WTC11 (cell line): ENCODE results near the gene LRP3. TPM values are rescaled to one million over a fixed set of nuclear protein-coding genes. Genes with fewer than 3 reads are reported as not detected.

Experiments used
- ATAC-seq: fragments of 200-7000 bp; cut with Tn5 transposase; 2 replicates; pipeline ENCODE4 v1.10.0; 2021; ENCODE audit warnings: mild to moderate bottlenecking, moderate library complexity
- CTCF ChIA-PET: fragments of 300-600 bp; sonication (Branson Sonifier 250); formaldehyde crosslinking; loops from one replicate; lab custom pipeline; 2021; ENCODE audit warnings: antibody characterized with exemption; lab: Charles Lee
- POLR2A ChIA-PET: fragments of 350-600 bp; sonication (Branson Sonifier 250); formaldehyde crosslinking; loops from one replicate; lab custom pipeline; 2021; ENCODE audit warnings: antibody characterized with exemption; lab: Charles Lee
- DNase-seq: peaks from one replicate; pipeline ENCODE4 v3.0.0; 2021; ENCODE audit warnings: low spot score
- H3K27ac Mint-ChIP-seq: 2 replicates; pipeline ENCODE4 v1.8.0; 2021; ENCODE audit warnings: mixed read lengths
- H3K27me3 Mint-ChIP-seq: 2 replicates; pipeline ENCODE4 v1.8.0; 2021; ENCODE audit warnings: low read depth, mild to moderate bottlenecking, moderate library complexity, mixed read lengths
- H3K36me3 Mint-ChIP-seq: 2 replicates; pipeline ENCODE4 v1.8.0; 2021; ENCODE audit warnings: mixed read lengths
- H3K4me1 Mint-ChIP-seq: 2 replicates; pipeline ENCODE4 v1.8.0; 2022; ENCODE audit warnings: mixed read lengths
- H3K4me3 Mint-ChIP-seq: 2 replicates; pipeline ENCODE4 v1.8.0; 2021; ENCODE audit warnings: mild to moderate bottlenecking, moderate library complexity, mixed read lengths
- H3K9me3 Mint-ChIP-seq: 2 replicates; pipeline ENCODE4 v1.8.0; 2021; ENCODE audit warnings: mixed read lengths
- ATF1 ChIP-seq: sonication (generic); formaldehyde crosslinking; IDR thresholded peaks from 2 replicates; pipeline ENCODE4 v1.8.1; 2023; ENCODE audit warnings: mild to moderate bottlenecking, moderate library complexity, missing genetic modification reagents
- ATF6 ChIP-seq: sonication (generic); formaldehyde crosslinking; IDR thresholded peaks from 2 replicates; pipeline ENCODE4 v1.8.1; 2023; ENCODE audit warnings: mild to moderate bottlenecking, missing genetic modification reagents
- CREB1 ChIP-seq: sonication (generic); formaldehyde crosslinking; IDR thresholded peaks from 2 replicates; pipeline ENCODE4 v1.8.0; 2023; ENCODE audit warnings: mild to moderate bottlenecking, missing genetic modification reagents
- E2F4 ChIP-seq: sonication (generic); formaldehyde crosslinking; IDR thresholded peaks from 2 replicates; pipeline ENCODE4 v1.8.1; 2022; ENCODE audit warnings: low read depth, mild to moderate bottlenecking, moderate library complexity, missing genetic modification reagents, borderline replicate concordance
- GABPB1 ChIP-seq: sonication (generic); formaldehyde crosslinking; IDR thresholded peaks from 2 replicates; pipeline ENCODE4 v1.8.1; 2023; ENCODE audit warnings: mild to moderate bottlenecking, missing genetic modification reagents
- HMGXB4 ChIP-seq: sonication (generic); formaldehyde crosslinking; IDR thresholded peaks from 2 replicates; pipeline ENCODE4 v1.8.1; 2023; ENCODE audit warnings: mild to moderate bottlenecking, moderate library complexity, missing genetic modification reagents
- JUN ChIP-seq: sonication (generic); formaldehyde crosslinking; IDR thresholded peaks from 2 replicates; pipeline ENCODE4 v1.8.0; 2023; ENCODE audit warnings: mild to moderate bottlenecking, missing genetic modification reagents
- MYBL2 ChIP-seq: sonication (generic); formaldehyde crosslinking; IDR thresholded peaks from 2 replicates; pipeline ENCODE4 v1.8.1; 2023; ENCODE audit warnings: mild to moderate bottlenecking, moderate library complexity, missing genetic modification reagents
- OVOL2 ChIP-seq: fragments of 250-450 bp; sonication (Bioruptor Pico); IDR thresholded peaks from 2 replicates; pipeline ENCODE4 v1.9.0; 2021; ENCODE audit warnings: mild to moderate bottlenecking, borderline replicate concordance
- RELA ChIP-seq: sonication (generic); formaldehyde crosslinking; IDR thresholded peaks from 2 replicates; pipeline ENCODE4 v1.8.1; 2022; ENCODE audit warnings: missing genetic modification reagents, mild to moderate bottlenecking, borderline replicate concordance
- RORB ChIP-seq: fragments of 250-450 bp; sonication (Bioruptor Pico); IDR thresholded peaks from 2 replicates; pipeline ENCODE4 v1.9.0; 2021; ENCODE audit warnings: mild to moderate bottlenecking
- total RNA-seq: library from RNA; stranded (reverse); gene quantifications from 3 replicates; pipeline ENCODE4 v1.2.3, GENCODE V29; 2021
- TF ChIP-seq, protein P1 (sequence below): fragments of 250-450 bp; sonication (Bioruptor Pico); IDR thresholded peaks from 2 replicates; pipeline ENCODE4 v1.9.0; 2021; ENCODE audit warnings: moderate library complexity, mild to moderate bottlenecking, inconsistent platforms, borderline replicate concordance
- TF ChIP-seq, protein P2 (sequence below): sonication (generic); formaldehyde crosslinking; IDR thresholded peaks from 2 replicates; pipeline ENCODE4 v1.8.1; 2023; ENCODE audit warnings: mild to moderate bottlenecking, missing genetic modification reagents
- TF ChIP-seq, protein P3 (sequence below): sonication (generic); formaldehyde crosslinking; IDR thresholded peaks from 2 replicates; pipeline ENCODE4 v1.8.0; 2023; ENCODE audit warnings: mild to moderate bottlenecking, missing genetic modification reagents
- TF ChIP-seq, protein P4 (sequence below): sonication (generic); formaldehyde crosslinking; IDR thresholded peaks from 2 replicates; pipeline ENCODE4 v1.8.1; 2022; ENCODE audit warnings: low read depth, missing genetic modification reagents, borderline replicate concordance
- TF ChIP-seq, protein P5 (sequence below): sonication (generic); formaldehyde crosslinking; IDR thresholded peaks from 2 replicates; pipeline ENCODE4 v1.8.0; 2022; ENCODE audit warnings: mild to moderate bottlenecking, missing genetic modification reagents

The LRP3 gene
- total RNA-seq, 1 experiment from 2014 or later: 47.0 TPM

DNA sequence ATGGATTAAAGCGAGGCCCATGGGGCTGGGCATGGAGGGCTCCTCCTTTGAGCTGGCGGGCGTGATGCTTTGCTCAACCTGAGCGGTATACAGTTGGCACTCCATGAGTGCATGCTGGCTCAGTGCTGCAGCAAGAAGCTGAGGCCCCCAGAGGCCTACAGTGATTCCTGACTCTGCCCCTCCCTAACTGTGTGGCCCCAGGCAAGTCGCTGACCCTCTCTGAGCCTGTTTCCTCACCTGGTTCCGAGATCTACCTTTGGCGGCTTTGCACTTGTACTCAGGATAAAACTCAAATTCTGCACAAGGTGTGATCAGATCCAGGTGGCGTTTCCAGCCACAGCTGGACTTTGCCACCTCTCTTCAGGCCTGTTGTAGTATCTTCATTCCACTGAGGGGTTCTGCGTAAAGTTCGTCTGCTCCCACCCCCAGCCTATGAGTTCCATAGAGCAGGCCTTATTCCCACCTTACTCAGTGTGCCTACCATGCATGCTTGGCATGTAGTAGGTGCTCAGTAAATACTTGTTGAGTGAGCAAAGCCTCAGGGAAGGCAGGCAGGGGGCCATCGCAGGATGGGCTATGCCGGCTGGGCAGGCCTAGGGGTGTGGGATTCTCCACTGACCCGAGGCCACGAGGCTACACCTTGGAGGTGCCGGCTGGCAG lies 7.9 kb downstream of the LRP3 start:
- POLR2A ChIA-PET: no interaction called here
- CTCF ChIA-PET: interaction anchor here (1.9 kb wide), 1 partner anchor 18 kb away, joined by 5 read pairs; no protein-coding TSS in a partner anchor
- ATAC-seq: no peak
- DNase-seq: no peak
- Mint-ChIP-seq H3K4me3 (no peak overlapping the region), H3K27me3 (no peaks in the 10 kb centered on the region; the same call in 1 of the 2 replicates), H3K27ac (no peak overlapping the region), H3K9me3 (0 out of 2 replicates have a peak, but pooled peaks cover 4% of the 10 kb centered on the region), H3K36me3 (peaks cover 15% of the 10 kb centered on the region), H3K4me1 (no peaks in the 10 kb centered on the region)
- TF ChIP-seq CREB1 (CRISPR knock-in tag): no peak
- no peak for TF ChIP-seq ATF6
- TF ChIP-seq RELA (CRISPR knock-in tag): no peak
- no peak for TF ChIP-seq RORB (CRISPR knock-in tag)
- TF ChIP-seq JUN: no peak

DNA sequence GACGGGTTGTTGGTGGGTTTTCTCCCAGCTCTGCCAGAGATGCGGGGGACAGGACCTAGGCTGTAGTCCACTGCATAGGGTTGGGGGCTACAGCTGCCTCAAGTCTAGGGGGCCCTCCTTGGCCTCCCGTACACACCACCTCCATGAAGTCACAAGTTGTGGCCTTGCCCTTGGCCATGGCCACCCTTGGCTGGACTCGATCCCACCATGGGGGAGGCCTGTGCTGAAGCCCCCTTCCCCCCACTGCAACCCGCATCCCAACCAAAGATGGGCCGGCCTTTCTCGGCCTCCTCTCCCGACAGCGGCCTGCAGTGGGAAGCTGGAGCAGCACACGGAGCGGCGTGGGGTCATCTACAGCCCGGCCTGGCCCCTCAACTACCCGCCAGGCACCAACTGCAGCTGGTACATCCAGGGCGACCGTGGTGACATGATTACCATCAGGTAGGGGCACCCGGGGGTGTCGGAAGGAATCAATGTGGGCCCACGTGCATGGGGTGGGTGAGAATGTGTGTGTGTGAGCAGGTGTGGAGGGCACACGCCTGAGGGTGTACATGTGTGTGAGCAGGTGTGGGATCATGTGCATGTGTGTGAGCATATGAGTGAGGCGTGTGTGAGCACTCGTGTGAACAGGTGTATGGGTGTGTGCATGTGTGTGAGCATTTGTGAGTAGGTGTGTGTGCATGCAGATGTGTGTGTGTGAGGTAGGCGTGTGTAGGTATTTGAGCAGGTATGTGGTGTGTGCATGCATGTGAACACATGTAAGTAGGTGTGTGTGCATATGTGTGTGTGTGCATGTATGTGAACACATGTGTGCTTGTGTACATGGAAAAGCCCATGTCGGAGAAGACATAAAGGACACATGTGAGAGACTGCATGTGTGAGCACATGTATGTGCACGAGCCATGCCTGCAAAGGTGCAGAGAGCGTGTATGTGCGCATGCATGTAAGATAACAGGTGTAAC lies 8.7 kb downstream of the LRP3 start:
- H3K4me1 Mint-ChIP-seq: no peaks in the 10 kb centered on the region
- DNase-seq (no peak), ATAC-seq (no peak)
- peaks cover 15% of the 10 kb centered on the region for H3K36me3 Mint-ChIP-seq
- 0 out of 2 replicates have a peak, but pooled peaks cover 4% of the 10 kb centered on the region for H3K9me3 Mint-ChIP-seq
- H3K4me3 Mint-ChIP-seq: no peak overlapping the region
- peak overlapping the region; percentile 22; the same call in 1 of the 2 replicates for H3K27ac Mint-ChIP-seq
- TF ChIP-seq OVOL2 (CRISPR knock-in tag): no peak
- no peak for TF ChIP-seq GABPB1 (CRISPR knock-in tag)
- TF ChIP-seq, protein P1, sequence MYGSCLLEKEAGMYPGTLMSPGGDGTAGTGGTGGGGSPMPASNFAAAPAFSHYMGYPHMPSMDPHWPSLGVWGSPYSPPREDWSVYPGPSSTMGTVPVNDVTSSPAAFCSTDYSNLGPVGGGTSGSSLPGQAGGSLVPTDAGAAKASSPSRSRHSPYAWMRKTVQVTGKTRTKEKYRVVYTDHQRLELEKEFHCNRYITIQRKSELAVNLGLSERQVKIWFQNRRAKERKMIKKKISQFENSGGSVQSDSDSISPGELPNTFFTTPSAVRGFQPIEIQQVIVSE: no peak
- TF ChIP-seq HMGXB4 (CRISPR knock-in tag): no peak
- TF ChIP-seq, protein P2, sequence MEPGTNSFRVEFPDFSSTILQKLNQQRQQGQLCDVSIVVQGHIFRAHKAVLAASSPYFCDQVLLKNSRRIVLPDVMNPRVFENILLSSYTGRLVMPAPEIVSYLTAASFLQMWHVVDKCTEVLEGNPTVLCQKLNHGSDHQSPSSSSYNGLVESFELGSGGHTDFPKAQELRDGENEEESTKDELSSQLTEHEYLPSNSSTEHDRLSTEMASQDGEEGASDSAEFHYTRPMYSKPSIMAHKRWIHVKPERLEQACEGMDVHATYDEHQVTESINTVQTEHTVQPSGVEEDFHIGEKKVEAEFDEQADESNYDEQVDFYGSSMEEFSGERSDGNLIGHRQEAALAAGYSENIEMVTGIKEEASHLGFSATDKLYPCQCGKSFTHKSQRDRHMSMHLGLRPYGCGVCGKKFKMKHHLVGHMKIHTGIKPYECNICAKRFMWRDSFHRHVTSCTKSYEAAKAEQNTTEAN (CRISPR knock-in tag): no peak
- no peak for TF ChIP-seq RORB (CRISPR knock-in tag)
- no peaks in the 10 kb centered on the region; the same call in 1 of the 2 replicates for H3K27me3 Mint-ChIP-seq
- POLR2A ChIA-PET: no interaction called here
- CTCF ChIA-PET: interaction anchor here (1.5 kb wide), 1 partner anchor 11 kb away, joined by 5 read pairs; no protein-coding TSS in a partner anchor

- no peaks in the 10 kb centered on the region for H3K4me1 Mint-ChIP-seq
- no peak overlapping the region for H3K4me3 Mint-ChIP-seq
- ATAC-seq (no peak), DNase-seq (no peak)
- peaks cover 15% of the 10 kb centered on the region for H3K36me3 Mint-ChIP-seq
- no peaks in the 10 kb centered on the region; the same call in 1 of the 2 replicates for H3K27me3 Mint-ChIP-seq
- ChIA-PET POLR2A (no interaction called here), CTCF (interaction anchor here (0.6 to 1.5 kb wide), 2 partner anchors 12 to 69 kb away, joined by 3 to 5 read pairs; no protein-coding TSS in a partner anchor)
- no peak overlapping the region for H3K27ac Mint-ChIP-seq
- 0 out of 2 replicates have a peak, but pooled peaks cover 4% of the 10 kb centered on the region for H3K9me3 Mint-ChIP-seq
- TF ChIP-seq ATF1 (no peak), MYBL2 (CRISPR knock-in tag) (no peak), E2F4 (CRISPR knock-in tag) (no peak)
- TF ChIP-seq, protein P3, sequence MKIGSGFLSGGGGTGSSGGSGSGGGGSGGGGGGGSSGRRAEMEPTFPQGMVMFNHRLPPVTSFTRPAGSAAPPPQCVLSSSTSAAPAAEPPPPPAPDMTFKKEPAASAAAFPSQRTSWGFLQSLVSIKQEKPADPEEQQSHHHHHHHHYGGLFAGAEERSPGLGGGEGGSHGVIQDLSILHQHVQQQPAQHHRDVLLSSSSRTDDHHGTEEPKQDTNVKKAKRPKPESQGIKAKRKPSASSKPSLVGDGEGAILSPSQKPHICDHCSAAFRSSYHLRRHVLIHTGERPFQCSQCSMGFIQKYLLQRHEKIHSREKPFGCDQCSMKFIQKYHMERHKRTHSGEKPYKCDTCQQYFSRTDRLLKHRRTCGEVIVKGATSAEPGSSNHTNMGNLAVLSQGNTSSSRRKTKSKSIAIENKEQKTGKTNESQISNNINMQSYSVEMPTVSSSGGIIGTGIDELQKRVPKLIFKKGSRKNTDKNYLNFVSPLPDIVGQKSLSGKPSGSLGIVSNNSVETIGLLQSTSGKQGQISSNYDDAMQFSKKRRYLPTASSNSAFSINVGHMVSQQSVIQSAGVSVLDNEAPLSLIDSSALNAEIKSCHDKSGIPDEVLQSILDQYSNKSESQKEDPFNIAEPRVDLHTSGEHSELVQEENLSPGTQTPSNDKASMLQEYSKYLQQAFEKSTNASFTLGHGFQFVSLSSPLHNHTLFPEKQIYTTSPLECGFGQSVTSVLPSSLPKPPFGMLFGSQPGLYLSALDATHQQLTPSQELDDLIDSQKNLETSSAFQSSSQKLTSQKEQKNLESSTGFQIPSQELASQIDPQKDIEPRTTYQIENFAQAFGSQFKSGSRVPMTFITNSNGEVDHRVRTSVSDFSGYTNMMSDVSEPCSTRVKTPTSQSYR: no peak
- TF ChIP-seq, protein P4, sequence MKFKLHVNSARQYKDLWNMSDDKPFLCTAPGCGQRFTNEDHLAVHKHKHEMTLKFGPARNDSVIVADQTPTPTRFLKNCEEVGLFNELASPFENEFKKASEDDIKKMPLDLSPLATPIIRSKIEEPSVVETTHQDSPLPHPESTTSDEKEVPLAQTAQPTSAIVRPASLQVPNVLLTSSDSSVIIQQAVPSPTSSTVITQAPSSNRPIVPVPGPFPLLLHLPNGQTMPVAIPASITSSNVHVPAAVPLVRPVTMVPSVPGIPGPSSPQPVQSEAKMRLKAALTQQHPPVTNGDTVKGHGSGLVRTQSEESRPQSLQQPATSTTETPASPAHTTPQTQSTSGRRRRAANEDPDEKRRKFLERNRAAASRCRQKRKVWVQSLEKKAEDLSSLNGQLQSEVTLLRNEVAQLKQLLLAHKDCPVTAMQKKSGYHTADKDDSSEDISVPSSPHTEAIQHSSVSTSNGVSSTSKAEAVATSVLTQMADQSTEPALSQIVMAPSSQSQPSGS (CRISPR knock-in tag): no peak
- TF ChIP-seq, protein P5, sequence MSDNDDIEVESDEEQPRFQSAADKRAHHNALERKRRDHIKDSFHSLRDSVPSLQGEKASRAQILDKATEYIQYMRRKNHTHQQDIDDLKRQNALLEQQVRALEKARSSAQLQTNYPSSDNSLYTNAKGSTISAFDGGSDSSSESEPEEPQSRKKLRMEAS (CRISPR knock-in tag): no peak
Observed at GRCh38 chr19:33203529-33203928, 9.4 kb downstream of the LRP3 start.
